Liver (tissue), 3 donors: ENCODE results near the gene SNRK.

ENCODE experiments used
- GABPA ChIP-seq, 2 donors: IDR thresholded peaks in 1 of 2; conservative IDR thresholded peaks in 1 of 2; 2 replicates each; pipeline ENCODE4 v1.6.1; 2016; ENCODE audit warnings: antibody characterized with exemption in 2 of 2, mild to moderate bottlenecking in 1 of 2, moderate library complexity in 1 of 2
- MAX ChIP-seq: IDR thresholded peaks from 2 replicates; pipeline ENCODE4 v1.6.1; 2016; ENCODE audit warnings: antibody characterized with exemption
- NR2F2 ChIP-seq: IDR thresholded peaks from 2 replicates; pipeline ENCODE4 v1.6.1; 2016; ENCODE audit warnings: antibody characterized with exemption
- RAD21 ChIP-seq, 2 donors: IDR thresholded peaks; 2 replicates each; pipeline ENCODE4 v1.6.1; 2016; ENCODE audit warnings: antibody characterized with exemption in 2 of 2, mild to moderate bottlenecking in 2 of 2
- REST ChIP-seq: IDR thresholded peaks from 2 replicates; pipeline ENCODE4 v1.6.1; 2016; ENCODE audit warnings: antibody characterized with exemption, mild to moderate bottlenecking
- TAF1 ChIP-seq: conservative IDR thresholded peaks from 2 replicates; pipeline ENCODE4 v1.6.1; 2016; ENCODE audit warnings: antibody characterized with exemption, mild to moderate bottlenecking
- YY1 ChIP-seq: IDR thresholded peaks from 2 replicates; pipeline ENCODE4 v1.6.1; 2016; ENCODE audit warnings: antibody characterized with exemption, mild to moderate bottlenecking
- TF ChIP-seq, protein P1 (sequence below): fragments of 150-350 bp; IDR thresholded peaks from 2 replicates; pipeline ENCODE4 v1.5.1; 2017; ENCODE audit warnings: improper control_type of control experiment, low read depth, low read length; ENCODE audit not compliant: missing input control
- donor health status: healthy.
- donor health status: healthy.

- TF ChIP-seq, protein P1, sequence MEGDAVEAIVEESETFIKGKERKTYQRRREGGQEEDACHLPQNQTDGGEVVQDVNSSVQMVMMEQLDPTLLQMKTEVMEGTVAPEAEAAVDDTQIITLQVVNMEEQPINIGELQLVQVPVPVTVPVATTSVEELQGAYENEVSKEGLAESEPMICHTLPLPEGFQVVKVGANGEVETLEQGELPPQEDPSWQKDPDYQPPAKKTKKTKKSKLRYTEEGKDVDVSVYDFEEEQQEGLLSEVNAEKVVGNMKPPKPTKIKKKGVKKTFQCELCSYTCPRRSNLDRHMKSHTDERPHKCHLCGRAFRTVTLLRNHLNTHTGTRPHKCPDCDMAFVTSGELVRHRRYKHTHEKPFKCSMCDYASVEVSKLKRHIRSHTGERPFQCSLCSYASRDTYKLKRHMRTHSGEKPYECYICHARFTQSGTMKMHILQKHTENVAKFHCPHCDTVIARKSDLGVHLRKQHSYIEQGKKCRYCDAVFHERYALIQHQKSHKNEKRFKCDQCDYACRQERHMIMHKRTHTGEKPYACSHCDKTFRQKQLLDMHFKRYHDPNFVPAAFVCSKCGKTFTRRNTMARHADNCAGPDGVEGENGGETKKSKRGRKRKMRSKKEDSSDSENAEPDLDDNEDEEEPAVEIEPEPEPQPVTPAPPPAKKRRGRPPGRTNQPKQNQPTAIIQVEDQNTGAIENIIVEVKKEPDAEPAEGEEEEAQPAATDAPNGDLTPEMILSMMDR, result no peak
- TF ChIP-seq MAX (no peak), RAD21 (IDR thresholded peaks at IDR 0.05) (no peak), TAF1 (no peak), YY1 (no peak), GABPA (IDR thresholded peaks at IDR 0.05 in 1 of 2, conservative IDR thresholded peaks at IDR 0.05 in 1 of 2) (no peak), REST (no peak), NR2F2 (no peak)
Measured at GRCh38 chr3:43316783-43317460, 30.6 kb downstream of the SNRK start.
